ENCODE data around the gene JAKMIP2. TPM values are rescaled to one million over a fixed set of nuclear protein-coding genes. Genes with fewer than 3 reads are reported as not detected.

Gene JAKMIP2
- total and polyA plus RNA-seq, 9 donors: 0.10 to 7.0 (median 0.24) TPM

DNA sequence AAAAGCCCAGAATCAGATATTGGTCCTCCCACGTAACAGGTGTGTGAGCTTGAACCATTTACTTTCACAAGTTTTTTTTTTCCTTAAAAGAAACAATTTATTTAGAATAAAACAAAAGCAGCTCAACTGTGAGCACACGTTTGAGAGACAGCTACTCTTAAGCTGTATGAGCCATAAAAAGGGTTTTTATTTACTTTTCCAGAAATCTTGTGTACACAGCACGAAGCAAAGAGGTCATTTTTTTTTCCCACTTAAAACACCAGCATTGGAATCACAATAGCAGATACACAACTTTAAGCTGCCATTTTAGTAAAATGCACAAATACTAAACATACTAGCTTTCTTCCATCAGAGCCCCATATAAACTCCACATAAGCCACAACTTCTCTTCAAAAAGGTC is 44.6 kb downstream of the JAKMIP2 start:
- H3K4me1 ChIP-seq (ENCODE audit: insufficient read depth): no peaks in the 10 kb centered on the region
- TF ChIP-seq, protein P1, sequence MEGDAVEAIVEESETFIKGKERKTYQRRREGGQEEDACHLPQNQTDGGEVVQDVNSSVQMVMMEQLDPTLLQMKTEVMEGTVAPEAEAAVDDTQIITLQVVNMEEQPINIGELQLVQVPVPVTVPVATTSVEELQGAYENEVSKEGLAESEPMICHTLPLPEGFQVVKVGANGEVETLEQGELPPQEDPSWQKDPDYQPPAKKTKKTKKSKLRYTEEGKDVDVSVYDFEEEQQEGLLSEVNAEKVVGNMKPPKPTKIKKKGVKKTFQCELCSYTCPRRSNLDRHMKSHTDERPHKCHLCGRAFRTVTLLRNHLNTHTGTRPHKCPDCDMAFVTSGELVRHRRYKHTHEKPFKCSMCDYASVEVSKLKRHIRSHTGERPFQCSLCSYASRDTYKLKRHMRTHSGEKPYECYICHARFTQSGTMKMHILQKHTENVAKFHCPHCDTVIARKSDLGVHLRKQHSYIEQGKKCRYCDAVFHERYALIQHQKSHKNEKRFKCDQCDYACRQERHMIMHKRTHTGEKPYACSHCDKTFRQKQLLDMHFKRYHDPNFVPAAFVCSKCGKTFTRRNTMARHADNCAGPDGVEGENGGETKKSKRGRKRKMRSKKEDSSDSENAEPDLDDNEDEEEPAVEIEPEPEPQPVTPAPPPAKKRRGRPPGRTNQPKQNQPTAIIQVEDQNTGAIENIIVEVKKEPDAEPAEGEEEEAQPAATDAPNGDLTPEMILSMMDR (IDR thresholded peaks at IDR 0.05): no peak
- TF ChIP-seq EP300 (IDR thresholded peaks at IDR 0.05) (no peak), POLR2A (IDR thresholded peaks at IDR 0.05) (no peak)
- no peak overlapping the region for H3K27ac ChIP-seq
- no peak for DNase-seq
- no peaks in the 10 kb centered on the region for H3K36me3 ChIP-seq
- WGBS, 3 donors: 73 to 77% (median 74%) methylated on average over 3 of the region's 3 CpGs
- no peak overlapping the region for H3K4me3 ChIP-seq
- H3K27me3 ChIP-seq: no peaks in the 10 kb centered on the region
- intact Hi-C loops (cut with DNase I): no loop called here
- H3K9me3 ChIP-seq: no peaks in the 10 kb centered on the region

DNA sequence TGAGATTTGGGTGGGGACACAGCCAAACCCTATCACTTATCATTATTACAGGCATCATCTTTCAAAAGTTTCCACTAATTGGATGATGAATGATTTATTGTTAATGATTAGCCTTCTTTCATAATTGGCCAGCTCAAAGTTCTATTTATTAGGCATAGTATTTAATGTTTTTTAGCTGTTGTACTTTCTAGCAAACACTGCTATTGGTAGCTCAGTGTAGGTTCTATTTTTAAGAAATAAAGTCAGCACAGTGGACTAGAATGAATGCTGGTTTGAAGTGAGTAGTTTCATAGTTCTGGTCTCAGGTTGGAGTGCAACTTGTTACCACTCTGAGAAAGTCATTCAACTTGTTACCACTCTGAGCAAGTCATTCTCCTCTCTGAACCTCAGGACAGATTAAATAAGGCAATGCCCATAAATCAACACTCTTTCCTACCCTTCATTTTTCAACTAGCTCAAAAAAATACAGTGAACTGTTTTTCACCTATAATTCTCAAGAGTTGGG is 46.9 kb downstream of the JAKMIP2 start:
- Histone ChIP-seq H3K4me3 (no peak overlapping the region), H3K36me3 (no peaks in the 10 kb centered on the region), H3K27me3 (no peaks in the 10 kb centered on the region), H3K4me1 (ENCODE audit: insufficient read depth) (no peaks in the 10 kb centered on the region), H3K9me3 (no peaks in the 10 kb centered on the region), H3K27ac (no peak overlapping the region)
- intact Hi-C loops (cut with DNase I): no loop called here
- no peak for DNase-seq
- TF ChIP-seq, protein P1 (IDR thresholded peaks at IDR 0.05): no peak
- TF ChIP-seq POLR2A (IDR thresholded peaks at IDR 0.05) (no peak), EP300 (IDR thresholded peaks at IDR 0.05) (no peak)

DNA sequence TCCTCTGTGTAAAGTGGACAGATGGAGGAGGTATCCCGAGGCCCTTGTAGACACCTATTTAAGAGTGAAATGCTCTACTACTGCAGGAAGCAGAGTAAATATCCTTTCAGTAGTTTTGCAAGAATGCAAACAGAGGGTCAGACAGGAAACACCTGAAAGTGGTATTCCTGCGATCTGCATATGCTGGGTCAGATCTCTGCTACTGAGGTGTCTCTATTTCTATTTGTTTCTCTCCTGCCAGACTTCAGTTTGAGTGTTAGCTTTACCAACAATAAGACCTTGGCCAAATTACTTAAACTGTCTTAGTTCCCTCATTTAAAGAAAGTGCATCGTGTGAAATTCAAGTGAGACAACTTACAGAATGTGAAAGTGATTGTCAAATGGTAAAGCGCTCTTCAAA is 47.6 kb downstream of the JAKMIP2 start:
- no peak overlapping the region for H3K27ac ChIP-seq
- intact Hi-C loops (cut with DNase I): no loop called here
- 66 to 70% (median 69%) methylated on average over 4 of the region's 4 CpGs for WGBS, 3 donors
- no peaks in the 10 kb centered on the region for H3K4me1 ChIP-seq (ENCODE audit: insufficient read depth)
- TF ChIP-seq, protein P1 (IDR thresholded peaks at IDR 0.05): no peak
- TF ChIP-seq EP300 (IDR thresholded peaks at IDR 0.05) (no peak), POLR2A (IDR thresholded peaks at IDR 0.05) (no peak)
- H3K4me3 ChIP-seq: no peak overlapping the region
- no peaks in the 10 kb centered on the region for H3K9me3 ChIP-seq
- no peak for DNase-seq
- no peaks in the 10 kb centered on the region for H3K27me3 ChIP-seq
- H3K36me3 ChIP-seq: no peaks in the 10 kb centered on the region

DNA sequence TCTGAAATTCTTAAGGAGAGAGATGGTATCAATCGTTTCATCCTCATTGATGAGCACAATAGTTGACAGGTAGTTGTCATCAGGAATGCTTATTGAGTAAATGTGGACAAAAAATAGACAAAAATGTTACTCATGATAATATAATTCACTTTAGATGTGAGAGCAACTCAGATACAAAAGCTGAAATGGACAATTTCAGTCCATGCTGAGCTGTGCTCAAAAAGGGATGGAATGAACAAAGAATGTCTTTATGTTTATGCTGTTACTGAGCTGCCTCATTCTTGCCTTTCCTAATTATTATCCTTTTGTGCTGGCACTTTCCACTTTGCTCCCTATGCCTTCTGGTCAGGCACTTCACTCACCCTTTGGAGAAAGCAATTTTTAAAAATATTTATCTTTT is 49.5 kb downstream of the JAKMIP2 start:
- H3K4me1 ChIP-seq (ENCODE audit: insufficient read depth): no peaks in the 10 kb centered on the region
- H3K4me3 ChIP-seq: no peak overlapping the region
- no peaks in the 10 kb centered on the region for H3K36me3 ChIP-seq
- WGBS, 3 donors: 84 to 86% (median 85%) methylated on average over 1 of the region's 1 CpG
- TF ChIP-seq EP300 (IDR thresholded peaks at IDR 0.05): no peak
- TF ChIP-seq POLR2A (IDR thresholded peaks at IDR 0.05): no peak
- TF ChIP-seq, protein P1 (IDR thresholded peaks at IDR 0.05): no peak
- intact Hi-C loops (cut with DNase I): no loop called here
- no peaks in the 10 kb centered on the region for H3K27me3 ChIP-seq
- DNase-seq: no peak
- no peaks in the 10 kb centered on the region for H3K9me3 ChIP-seq
- no peak overlapping the region for H3K27ac ChIP-seq

Data from ovary (tissue), 9 donors.